ENCODE results near the gene TNIP1. TPM values are rescaled to one million over a fixed set of nuclear protein-coding genes. Genes with fewer than 3 reads are reported as not detected.
A peak's percentile ranks its signal among the peaks of the same experiment; 100 is the strongest.

The TNIP1 gene
- total RNA-seq, 3 donors from 2014 or later, result 199 to 329 (median 211) TPM

DNA sequence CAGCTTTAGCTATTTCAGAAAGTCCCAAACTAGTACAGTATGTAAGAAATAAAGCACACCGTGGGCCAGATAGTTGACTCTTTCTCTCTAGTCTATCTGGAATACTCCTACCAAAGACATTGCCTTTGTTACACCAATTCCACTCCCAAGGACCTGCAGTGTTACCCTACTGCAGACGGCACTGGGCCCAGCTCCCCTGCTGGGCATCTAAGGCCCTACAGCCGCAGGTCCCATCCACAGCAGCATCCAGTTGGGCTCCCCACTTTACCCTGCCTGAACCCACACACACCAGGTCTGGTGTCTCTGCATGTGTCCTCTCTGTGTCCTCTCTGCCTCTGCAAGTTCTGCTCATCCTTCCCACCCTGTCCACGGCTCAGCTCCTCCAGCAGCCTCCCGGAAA lies 22.5 kb downstream of the TNIP1 start:
- Mint-ChIP-seq H3K9me3 (no peaks in the 10 kb centered on the region), H3K36me3 (ENCODE audit: insufficient read depth) (peaks cover 57% of the 10 kb centered on the region), H3K4me3 (no peak overlapping the region), H3K4me1 (ENCODE audit: low read depth) (peaks cover 36% of the 10 kb centered on the region), H3K27me3 (ENCODE audit: low read depth) (no peaks in the 10 kb centered on the region)
- no peak for ATAC-seq
- no peak for DNase-seq

DNA sequence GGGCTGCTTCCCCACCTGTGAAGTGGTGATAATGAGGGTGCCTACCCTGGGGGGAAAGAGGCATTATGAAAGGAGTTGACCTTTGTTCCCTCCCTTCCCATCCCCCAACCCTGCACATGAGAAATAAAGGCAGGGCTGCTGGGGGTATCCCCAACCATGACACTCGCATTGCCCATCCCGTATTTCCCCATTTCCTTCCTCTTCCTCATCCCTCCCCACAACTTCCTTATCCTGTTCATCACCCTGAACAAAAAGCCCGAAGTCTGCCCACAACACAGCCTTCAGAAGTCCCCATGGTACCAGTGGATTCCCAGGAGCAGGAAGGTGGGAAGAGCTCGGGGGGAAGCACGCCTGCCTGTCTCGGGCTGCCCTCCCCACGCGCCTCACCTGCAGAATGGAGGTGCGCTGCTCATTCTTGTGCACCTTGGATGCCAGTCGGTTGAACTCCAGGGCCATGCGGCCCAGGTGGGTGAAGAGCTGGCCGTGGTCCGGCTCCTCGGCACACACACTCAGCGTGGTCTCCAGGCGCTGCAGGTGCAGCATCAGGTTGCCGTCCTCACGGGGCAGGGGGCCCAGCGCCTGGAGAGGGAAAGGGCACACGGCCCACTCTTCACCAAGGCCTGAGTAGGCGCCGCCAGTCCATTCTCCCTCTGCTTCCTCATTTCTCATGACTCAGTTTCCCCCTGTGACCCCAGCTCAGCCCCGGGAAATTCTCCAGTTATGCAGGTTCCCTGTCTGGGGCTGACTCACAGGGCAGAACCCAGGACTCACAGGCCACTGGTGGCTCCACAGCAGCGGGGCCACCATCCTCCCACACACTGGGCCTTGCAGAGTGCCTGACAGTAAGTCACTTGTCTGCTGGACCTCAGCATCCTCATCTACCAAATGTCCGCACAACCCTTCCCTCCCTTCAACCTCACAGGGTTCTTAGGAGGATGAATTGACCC lies 24.2 kb downstream of the TNIP1 start:
- peaks cover 29% of the 10 kb centered on the region for H3K4me1 Mint-ChIP-seq (ENCODE audit: low read depth)
- H3K36me3 Mint-ChIP-seq (ENCODE audit: insufficient read depth), result peaks cover 53% of the 10 kb centered on the region
- H3K4me3 Mint-ChIP-seq, result no peak overlapping the region
- H3K9me3 Mint-ChIP-seq, result no peaks in the 10 kb centered on the region
- ATAC-seq, result no peak
- DNase-seq, result no peak
- H3K27me3 Mint-ChIP-seq (ENCODE audit: low read depth), result no peaks in the 10 kb centered on the region

- Mint-ChIP-seq H3K36me3 (ENCODE audit: insufficient read depth) (peaks cover 50% of the 10 kb centered on the region), H3K4me1 (ENCODE audit: low read depth) (peaks cover 18% of the 10 kb centered on the region), H3K9me3 (no peaks in the 10 kb centered on the region), H3K27me3 (ENCODE audit: low read depth) (no peaks in the 10 kb centered on the region), H3K4me3 (no peak overlapping the region)
- DNase-seq, result no peak
- ATAC-seq, result no peak
Observed at GRCh38 chr5:151055336-151055735, 25.5 kb downstream of the TNIP1 start.

DNA sequence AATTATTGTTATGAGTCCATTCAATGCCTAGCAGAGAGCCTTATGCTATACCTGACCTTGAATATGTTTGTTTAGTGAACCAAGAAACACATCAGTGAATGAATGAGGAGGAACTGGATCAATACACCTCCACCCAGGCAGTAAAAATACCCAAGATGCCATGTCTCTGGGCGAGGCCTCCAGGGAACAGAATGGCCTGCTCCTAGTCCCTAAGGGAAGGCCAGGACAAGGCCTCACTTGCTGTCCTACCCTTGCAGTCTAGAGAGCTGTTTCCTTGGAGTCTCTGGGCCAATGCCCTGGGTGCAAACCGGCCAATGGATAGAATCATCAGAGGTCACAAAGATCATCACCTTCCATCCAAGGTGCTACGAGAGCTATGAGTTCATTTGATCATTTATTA lies 26.1 kb downstream of the TNIP1 start:
- Mint-ChIP-seq H3K4me1 (ENCODE audit: low read depth) (peaks cover 12% of the 10 kb centered on the region), H3K27me3 (ENCODE audit: low read depth) (no peaks in the 10 kb centered on the region), H3K36me3 (ENCODE audit: insufficient read depth) (peaks cover 44% of the 10 kb centered on the region), H3K4me3 (no peak overlapping the region), H3K9me3 (no peaks in the 10 kb centered on the region)
- ATAC-seq, result no peak
- no peak for DNase-seq

- H3K4me1 Mint-ChIP-seq (ENCODE audit: low read depth), result peaks cover 4% of the 10 kb centered on the region
- no peaks in the 10 kb centered on the region for H3K27me3 Mint-ChIP-seq (ENCODE audit: low read depth)
- ATAC-seq, result no peak
- peaks cover 42% of the 10 kb centered on the region for H3K36me3 Mint-ChIP-seq (ENCODE audit: insufficient read depth)
- no peaks in the 10 kb centered on the region for H3K9me3 Mint-ChIP-seq
- no peak overlapping the region for H3K4me3 Mint-ChIP-seq
- no peak for DNase-seq
Observed at GRCh38 chr5:151053796-151054462, 26.9 kb downstream of the TNIP1 start.

DNA sequence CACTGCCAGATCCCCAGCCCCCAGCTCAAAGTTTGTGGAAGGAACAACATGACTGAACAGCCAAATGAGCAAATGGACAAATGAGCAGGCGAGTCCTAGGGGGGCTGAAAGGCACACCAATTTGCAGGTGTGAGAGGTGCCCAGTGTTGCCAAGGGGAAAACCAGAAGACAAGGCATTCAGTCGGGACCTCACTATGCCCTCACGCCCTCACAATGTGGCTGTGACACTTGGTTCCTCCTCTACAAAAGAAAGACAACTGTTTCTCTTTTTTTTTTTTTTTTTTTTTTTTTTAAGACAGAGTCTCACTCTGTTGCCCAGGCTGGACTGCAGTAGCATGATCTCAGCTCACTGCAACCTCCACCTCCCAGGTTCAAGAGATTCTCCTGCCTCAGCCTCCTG lies 28.0 kb downstream of the TNIP1 start:
- Mint-ChIP-seq H3K36me3 (ENCODE audit: insufficient read depth) (peaks cover 43% of the 10 kb centered on the region), H3K9me3 (no peaks in the 10 kb centered on the region), H3K4me1 (ENCODE audit: low read depth) (peaks cover 3% of the 10 kb centered on the region), H3K27me3 (ENCODE audit: low read depth) (no peaks in the 10 kb centered on the region), H3K4me3 (no peak overlapping the region)
- DNase-seq (no peak), ATAC-seq (no peak)

- Mint-ChIP-seq H3K27me3 (ENCODE audit: low read depth) (no peaks in the 10 kb centered on the region), H3K4me3 (no peak overlapping the region), H3K9me3 (no peaks in the 10 kb centered on the region), H3K36me3 (ENCODE audit: insufficient read depth) (peaks cover 46% of the 10 kb centered on the region), H3K4me1 (ENCODE audit: low read depth) (peaks cover 3% of the 10 kb centered on the region)
- no peak for DNase-seq
- ATAC-seq, result peak in 1 of 2 donors; percentile 11
Observed at GRCh38 chr5:151051931-151052608, 28.8 kb downstream of the TNIP1 start.

DNA sequence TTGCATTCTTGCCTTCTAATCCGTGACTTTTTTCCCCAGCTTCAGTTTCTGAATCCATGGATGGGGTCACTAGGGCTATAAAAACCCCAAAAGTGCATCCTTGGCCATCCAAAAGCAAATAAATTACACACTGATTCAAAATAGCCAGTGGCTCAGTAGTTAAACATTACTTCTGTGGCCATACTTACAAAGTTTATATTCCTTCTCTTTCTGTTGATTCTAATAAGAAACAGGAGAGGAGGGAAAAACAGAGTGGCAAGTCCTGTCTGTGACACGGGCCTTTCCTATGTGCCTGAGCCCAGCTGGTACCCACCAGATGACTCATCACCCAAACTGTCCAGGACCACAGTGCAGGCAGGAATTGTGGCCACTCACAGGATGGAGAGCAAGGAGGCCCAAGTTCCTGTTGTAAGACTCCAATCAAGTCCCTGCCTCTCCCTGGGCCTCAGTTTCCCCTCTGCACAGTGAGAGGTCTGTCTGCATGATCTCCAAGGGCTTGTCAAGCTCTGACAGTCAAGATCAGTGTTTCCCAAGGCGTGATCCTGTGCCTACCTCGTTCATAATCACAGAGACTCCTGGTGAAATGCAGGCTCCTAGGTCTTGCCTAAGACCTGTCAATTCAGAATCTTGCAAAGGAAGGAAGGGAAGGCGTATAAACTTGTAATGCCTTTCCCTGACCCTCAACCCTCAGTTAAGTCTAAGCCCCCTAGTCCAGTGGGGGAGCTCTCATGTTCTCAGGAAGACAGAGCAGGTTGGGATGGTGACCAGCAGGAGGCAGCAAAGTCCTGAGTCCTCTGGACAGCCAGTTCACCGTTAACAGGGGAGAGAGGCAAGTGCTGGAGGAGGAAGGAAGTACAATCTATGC lies 29.5 kb downstream of the TNIP1 start:
- no peak overlapping the region for H3K4me3 Mint-ChIP-seq
- peaks cover 3% of the 10 kb centered on the region for H3K4me1 Mint-ChIP-seq (ENCODE audit: low read depth)
- peak; percentile 73 for DNase-seq
- no peaks in the 10 kb centered on the region for H3K27me3 Mint-ChIP-seq (ENCODE audit: low read depth)
- ATAC-seq, result peak; percentile 82 to 86
- no peaks in the 10 kb centered on the region for H3K9me3 Mint-ChIP-seq
- peaks cover 48% of the 10 kb centered on the region for H3K36me3 Mint-ChIP-seq (ENCODE audit: insufficient read depth)

DNA sequence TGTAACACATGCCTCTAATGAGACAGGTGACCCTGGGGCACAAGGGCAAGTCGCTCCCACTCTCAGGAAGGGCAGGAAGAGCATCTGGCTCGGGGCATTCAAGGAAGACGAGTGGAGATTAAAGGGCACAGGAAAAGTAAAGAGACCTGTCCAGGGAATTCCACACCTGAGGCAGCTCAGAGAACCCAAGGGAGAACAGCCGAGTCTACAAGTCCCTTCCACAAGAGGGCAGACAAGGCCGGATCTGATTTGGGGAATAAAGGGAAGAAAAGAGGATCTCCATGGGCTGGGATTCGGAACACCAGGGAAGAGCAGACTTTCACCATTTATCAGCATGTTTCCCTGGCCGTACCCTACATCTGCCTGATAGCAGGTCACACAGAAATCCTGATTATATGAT lies 32.3 kb downstream of the TNIP1 start:
- no peaks in the 10 kb centered on the region for H3K9me3 Mint-ChIP-seq
- no peak overlapping the region for H3K4me3 Mint-ChIP-seq
- ATAC-seq (no peak), DNase-seq (no peak)
- H3K36me3 Mint-ChIP-seq (ENCODE audit: insufficient read depth), result peaks cover 47% of the 10 kb centered on the region
- H3K27me3 Mint-ChIP-seq (ENCODE audit: low read depth), result no peaks in the 10 kb centered on the region
- H3K4me1 Mint-ChIP-seq (ENCODE audit: low read depth), result peaks cover 2% of the 10 kb centered on the region

DNA sequence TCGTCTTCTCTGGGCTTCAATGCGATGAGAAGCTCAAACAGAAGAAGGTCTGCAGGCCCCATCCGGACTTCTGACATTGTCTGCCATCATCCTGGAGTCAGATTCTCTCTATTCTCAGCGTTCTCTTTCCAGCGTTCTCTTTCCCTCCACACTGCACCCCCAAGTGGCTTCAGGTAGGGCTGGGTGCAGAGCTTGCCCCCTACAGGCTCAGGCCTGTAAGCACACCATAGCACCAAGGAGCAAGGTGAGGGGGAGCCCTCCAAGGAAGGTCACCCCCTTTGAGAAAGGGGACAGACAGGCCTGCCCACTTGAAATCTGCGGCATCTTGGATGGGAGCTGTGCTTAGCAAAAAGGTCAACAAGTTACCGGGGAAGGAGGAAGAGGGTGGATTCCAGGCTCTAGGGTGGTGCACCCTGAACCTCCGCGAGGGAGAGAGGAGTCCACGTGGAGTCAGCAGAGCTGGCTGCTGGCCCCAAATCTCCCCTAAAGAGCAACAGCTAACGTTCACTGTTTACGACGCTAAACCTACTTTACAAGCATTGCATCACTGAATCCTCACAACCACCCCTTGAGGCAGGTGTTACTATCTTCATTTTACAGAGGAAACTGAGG lies 32.9 kb downstream of the TNIP1 start:
- Mint-ChIP-seq H3K27me3 (ENCODE audit: low read depth) (no peaks in the 10 kb centered on the region), H3K4me1 (ENCODE audit: low read depth) (peaks cover 2% of the 10 kb centered on the region), H3K4me3 (no peak overlapping the region), H3K9me3 (no peaks in the 10 kb centered on the region), H3K36me3 (ENCODE audit: insufficient read depth) (peaks cover 50% of the 10 kb centered on the region)
- ATAC-seq, result peak; percentile 64 to 80
- DNase-seq, result no peak

DNA sequence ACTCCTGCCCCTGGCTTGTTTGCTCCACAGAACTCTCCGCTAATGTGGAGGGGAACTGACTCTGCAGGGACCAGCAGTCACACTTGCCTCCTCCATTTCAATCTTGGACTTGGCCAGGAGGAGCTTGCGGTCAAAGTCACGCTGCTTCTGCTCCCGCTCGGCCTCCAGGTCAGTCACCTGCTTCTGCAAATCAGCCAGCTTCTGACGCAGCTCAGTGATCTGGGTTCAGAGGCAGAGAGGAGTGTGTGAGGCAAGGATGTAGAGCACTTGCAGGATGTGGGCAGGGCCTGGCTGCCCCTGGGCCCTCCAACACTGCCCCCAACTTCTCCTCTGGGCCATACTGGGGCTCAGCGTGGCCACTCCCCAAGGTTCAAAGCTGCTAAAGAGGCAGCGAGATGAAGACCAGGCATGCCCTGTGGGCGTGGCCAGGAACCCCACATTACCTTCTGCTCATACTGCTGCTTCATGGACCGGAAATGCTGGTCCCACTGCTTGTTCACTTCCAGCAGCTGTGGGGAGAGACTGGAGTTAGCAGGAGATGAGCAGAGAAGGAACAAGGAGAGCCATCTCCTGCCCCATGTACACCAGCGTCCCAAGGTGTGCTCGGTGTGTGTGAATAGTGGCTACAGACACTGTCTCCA lies 38.3 kb downstream of the TNIP1 start:
- no peak for DNase-seq
- peaks cover 44% of the 10 kb centered on the region for H3K36me3 Mint-ChIP-seq (ENCODE audit: insufficient read depth)
- no peaks in the 10 kb centered on the region for H3K9me3 Mint-ChIP-seq
- H3K4me1 Mint-ChIP-seq (ENCODE audit: low read depth), result peaks cover 4% of the 10 kb centered on the region
- no peak for ATAC-seq
- H3K4me3 Mint-ChIP-seq, result no peak overlapping the region
- no peaks in the 10 kb centered on the region for H3K27me3 Mint-ChIP-seq (ENCODE audit: low read depth)

DNA sequence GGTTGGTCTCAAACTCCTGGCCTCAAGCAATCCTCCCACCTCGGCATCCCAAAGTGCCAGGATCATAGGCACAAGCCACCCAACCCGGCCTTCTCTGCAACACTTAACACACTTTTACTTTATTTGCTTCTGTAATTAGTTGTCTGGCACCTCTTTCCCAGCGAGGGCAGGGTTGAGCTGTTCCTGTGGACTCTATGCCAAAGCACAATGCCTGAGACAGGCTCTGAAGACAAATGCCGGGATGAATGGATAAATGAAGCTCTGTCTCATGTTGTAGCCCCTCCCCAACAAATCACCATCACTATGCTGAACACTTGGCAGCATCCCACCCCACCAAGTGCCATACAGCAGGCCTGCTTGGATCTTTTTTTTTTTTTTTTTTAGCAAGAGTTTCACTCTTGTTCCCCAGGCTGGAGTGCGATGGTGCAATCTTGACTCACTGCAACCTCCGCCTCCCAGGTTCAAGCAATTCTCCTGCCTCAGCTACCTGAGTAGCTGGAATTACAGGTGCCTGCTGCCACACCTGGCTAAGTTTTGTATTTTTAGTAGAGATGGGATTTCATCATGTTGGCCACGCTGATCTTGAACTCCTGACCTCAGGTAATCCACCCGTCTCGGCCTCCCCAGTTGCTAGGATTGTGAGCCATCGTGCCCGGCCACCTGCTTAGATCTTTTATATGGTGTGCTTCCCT lies 39.1 kb downstream of the TNIP1 start:
- no peaks in the 10 kb centered on the region for H3K9me3 Mint-ChIP-seq
- ATAC-seq, result no peak
- peaks cover 4% of the 10 kb centered on the region for H3K4me1 Mint-ChIP-seq (ENCODE audit: low read depth)
- no peak for DNase-seq
- no peak overlapping the region for H3K4me3 Mint-ChIP-seq
- H3K27me3 Mint-ChIP-seq (ENCODE audit: low read depth), result no peaks in the 10 kb centered on the region
- peaks cover 45% of the 10 kb centered on the region for H3K36me3 Mint-ChIP-seq (ENCODE audit: insufficient read depth)
